Testis (tissue), 2 donors: ENCODE data around the gene ACER3.

Experiments used
- POLR2A ChIP-seq: fragments of 450-650 bp; IDR thresholded peaks from one replicate; pipeline ENCODE4 v1.6.1; 2017; ENCODE audit warnings: antibody characterized with exemption, mild to moderate bottlenecking, moderate library complexity
- TF ChIP-seq, protein P1 (sequence below), 3 experiments: fragments of 450-650 bp in 2 of 3; fragments of 200-600 bp in 1 of 3; sonication (generic) in 1 of 3; IDR thresholded peaks; one replicate each; pipeline ENCODE4 v1.5.1; 2016 to 2019; ENCODE audit warnings: antibody characterized with exemption in 3 of 3, mild to moderate bottlenecking in 2 of 3, moderate library complexity in 1 of 3

- TF ChIP-seq POLR2A = no peak
- TF ChIP-seq, protein P1, sequence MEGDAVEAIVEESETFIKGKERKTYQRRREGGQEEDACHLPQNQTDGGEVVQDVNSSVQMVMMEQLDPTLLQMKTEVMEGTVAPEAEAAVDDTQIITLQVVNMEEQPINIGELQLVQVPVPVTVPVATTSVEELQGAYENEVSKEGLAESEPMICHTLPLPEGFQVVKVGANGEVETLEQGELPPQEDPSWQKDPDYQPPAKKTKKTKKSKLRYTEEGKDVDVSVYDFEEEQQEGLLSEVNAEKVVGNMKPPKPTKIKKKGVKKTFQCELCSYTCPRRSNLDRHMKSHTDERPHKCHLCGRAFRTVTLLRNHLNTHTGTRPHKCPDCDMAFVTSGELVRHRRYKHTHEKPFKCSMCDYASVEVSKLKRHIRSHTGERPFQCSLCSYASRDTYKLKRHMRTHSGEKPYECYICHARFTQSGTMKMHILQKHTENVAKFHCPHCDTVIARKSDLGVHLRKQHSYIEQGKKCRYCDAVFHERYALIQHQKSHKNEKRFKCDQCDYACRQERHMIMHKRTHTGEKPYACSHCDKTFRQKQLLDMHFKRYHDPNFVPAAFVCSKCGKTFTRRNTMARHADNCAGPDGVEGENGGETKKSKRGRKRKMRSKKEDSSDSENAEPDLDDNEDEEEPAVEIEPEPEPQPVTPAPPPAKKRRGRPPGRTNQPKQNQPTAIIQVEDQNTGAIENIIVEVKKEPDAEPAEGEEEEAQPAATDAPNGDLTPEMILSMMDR (IDR thresholded peaks at IDR 0.05) = no peak
Measured at GRCh38 chr11:76850130-76850529, 10.6 kb upstream of the ACER3 start.
